CD4-positive, alpha-beta T cell treated with Interferon gamma for 1 hour (primary cell): ENCODE measurements around the gene CDC42BPG.
A peak's percentile ranks its signal among the peaks of the same experiment; 100 is the strongest.

Experiments used
- DNase-seq: peaks from one replicate; pipeline ENCODE4 v3.0.0-alpha.2; 2020

CDC42BPG gene

GRCh38 chr11:64863391-64864060 is 19.1 kb upstream of the CDC42BPG start:
- no peak for DNase-seq

DNA sequence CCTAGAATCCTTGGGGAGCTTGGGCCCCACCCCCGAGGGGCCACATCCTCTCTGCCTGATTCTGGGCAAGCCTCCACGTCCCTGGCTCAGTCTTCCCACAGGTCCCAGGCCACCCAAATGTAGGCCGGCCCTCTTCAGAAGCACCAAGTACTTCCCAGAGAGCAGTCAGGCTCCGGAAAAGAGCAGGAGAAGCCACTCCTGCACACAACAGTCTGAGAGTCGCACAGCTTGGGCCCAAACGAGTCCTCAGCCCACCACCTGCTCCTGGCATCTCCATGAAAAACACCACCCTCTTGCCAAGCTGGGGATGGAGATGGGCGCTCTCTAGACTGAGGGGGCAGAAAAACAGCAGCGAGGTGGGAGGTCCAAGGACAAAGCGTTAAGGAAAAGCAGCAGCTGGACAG is 18.5 kb upstream of the CDC42BPG start:
- no peak for DNase-seq

DNA sequence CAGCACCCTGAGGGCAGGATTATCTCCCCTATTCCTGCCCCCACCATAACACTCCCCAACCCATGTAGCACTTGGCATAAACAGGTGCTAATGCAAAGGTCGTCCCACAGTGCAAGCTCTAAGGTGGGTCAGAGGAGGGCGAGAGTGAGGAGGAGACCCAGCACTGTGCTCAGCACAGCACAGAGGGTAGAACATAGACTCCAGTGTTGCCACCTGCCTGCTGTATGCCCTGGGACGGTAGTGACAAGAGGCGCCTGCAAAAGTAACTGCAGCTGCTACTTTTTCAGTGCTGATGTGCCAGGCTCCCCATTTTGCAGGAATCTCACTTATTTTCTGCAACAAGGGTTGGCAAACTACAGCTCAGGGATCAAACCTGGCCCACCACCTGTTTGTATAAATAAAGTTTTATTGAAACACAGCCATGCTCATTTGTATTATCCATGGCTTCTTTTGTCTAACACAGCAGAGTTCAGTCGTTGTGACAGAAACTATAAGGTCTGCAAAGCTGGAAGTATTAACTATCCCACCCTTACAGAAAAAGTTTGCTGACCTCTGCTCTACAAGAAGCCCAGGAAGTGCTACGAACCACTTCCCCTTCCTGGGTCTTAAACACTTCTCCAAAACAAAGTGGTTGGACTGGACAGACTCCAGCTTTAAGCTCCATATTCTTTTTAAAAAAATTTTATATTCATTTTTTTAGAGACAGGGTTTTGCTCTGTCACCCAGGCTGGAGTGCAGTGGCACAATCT is 16.9 kb upstream of the CDC42BPG start:
- DNase-seq, result no peak

DNA sequence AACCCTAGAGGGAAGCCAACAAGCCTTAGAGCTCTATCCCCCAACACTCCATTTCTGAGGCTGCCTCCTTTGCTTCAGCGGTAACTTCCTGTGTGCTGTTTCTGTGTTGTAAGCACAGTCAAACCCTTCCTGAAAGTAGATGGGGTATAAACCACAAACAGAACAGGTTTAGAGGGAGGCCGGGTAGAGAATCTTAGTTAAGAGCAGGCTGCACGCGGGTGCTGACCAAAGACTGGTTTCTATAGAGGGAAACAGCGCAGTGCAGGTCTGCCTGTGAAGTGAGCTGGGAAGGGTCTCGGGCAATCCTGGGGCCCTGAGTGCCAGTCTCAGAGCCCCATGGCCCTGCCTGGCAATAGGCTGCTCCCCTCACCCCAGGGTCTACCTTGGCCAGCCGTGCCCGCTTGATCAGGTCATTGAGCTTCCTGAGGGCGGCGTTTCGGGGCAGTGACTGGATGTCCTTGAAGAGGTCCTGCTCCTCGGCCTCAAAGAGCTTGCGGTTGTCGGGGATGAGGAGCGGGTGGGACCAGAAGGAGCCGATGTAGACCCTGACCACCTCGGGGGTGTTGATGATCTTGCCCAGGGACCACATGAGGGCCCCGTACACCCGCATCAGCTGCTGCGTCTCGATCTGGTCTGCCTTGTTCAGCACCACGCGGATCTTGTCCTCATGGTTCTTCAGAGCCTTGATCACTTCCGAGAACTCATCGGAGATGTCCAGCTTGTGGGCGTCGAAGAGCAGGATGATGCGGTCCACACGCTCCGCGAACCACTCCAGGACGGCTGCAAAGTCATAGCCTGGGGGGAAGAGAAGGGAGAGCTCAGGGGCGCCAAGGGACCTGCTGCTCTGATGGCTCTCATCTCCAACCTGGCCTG is 15.3 kb upstream of the CDC42BPG start:
- peak; percentile 55 for DNase-seq

DNA sequence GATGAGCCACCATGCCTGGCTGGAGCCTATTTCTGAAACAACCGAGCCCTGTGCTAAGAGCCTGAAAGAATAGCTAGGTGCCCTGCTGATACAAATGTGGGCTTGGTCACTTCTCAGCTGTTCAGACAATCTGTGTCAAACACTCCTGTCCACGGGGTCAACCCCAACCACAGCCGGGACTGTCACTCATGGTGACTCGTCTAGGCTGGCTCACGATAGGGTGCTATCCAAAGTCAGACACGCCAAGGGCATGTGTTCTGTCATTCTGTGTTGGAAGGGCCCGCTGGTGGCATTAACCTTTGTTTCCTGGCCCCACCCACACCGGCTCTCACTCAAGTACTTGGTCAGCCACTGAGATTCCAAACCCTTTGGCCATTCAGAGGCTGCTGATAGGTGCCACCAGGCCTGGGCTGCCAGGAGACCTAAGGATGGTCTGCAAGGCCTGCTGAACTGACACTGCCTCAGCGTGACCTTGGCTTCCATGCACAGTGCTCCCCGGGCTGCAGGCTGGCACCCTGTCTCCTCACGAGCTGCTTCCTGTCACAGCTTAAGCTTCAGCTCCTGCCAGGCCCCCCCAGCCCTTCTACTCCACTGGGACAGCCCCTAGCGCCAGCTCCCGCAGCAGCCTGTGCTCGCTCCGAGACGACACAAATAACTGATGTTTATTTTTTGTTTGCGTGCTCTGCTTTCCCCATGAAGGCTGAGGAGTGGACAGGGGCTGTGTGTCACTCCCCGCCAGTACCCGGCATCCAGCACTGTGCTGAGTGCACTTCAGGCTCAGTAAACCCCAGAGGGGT is 14.2 kb upstream of the CDC42BPG start:
- DNase-seq, result peak; percentile 58

GRCh38 chr11:64857485-64857884 is 13.0 kb upstream of the CDC42BPG start:
- no peak for DNase-seq

DNA sequence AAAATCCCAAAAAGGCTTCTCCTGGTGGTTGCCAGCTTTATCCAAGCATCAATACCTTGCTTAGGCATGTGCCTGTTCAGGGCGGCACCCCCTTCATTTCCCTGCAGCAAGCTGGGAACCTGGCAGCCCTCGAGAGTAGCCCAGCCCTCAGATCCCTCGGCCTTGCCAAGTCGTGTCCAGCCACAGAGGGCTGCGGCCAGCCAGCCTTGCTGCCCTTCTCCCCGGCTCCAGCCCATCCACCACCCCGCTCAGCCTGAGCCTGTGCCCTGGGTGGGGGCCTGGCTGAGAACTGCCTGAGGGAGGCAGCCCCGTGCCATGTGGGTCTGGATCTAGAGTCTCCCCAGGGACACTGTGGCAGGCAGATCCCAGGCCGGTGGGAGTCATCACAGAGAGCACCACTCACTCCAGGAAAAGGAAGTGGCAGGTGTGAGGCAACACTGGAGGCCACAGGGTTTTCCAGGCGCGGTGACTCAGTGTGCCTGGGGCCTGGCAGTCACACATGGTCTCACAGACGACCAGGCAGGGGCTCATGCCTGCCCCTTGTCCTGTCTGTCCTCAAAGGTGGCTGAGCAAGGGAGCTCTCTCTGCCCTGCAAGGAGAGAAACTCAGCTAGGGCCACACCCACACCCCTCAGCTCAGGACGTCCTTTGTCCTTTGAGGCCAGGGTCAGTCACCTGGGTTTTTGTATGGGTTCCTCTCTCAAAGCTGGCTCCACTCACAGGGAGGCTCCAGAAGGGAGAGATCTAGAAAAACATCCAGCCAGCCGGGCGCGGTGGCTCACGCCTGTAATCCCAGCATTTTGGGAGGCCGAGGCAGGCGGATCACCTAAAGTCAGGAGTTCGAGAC is 12.2 kb upstream of the CDC42BPG start:
- peak; percentile 75 for DNase-seq

GRCh38 chr11:64855596-64856304 is 11.3 kb upstream of the CDC42BPG start:
- no peak for DNase-seq

- peak; percentile 69 for DNase-seq
Measured at GRCh38 chr11:64854534-64855502, 10.4 kb upstream of the CDC42BPG start.

DNA sequence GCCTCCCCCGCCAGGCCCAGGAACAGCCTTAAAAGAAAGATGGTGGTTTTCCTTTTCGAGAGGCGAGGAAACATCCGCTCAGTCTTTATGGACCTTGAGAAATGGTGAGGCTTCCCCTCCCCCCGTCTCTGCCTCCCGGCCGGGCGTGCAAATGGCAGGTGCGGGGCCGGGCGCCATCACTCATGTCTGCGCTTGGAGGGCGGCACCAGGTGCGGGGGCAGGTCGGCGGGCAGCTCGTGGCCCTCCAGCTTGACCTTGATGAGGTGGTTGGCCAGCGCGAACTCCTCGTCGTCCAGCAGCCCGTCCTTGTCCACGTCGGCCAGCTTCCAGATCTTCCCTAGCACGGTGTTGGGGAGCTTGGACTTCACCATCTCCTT is 9.7 kb upstream of the CDC42BPG start:
- DNase-seq, result no peak

GRCh38 chr11:64853709-64854108 is 9.3 kb upstream of the CDC42BPG start:
- peak; percentile 43 for DNase-seq

DNA sequence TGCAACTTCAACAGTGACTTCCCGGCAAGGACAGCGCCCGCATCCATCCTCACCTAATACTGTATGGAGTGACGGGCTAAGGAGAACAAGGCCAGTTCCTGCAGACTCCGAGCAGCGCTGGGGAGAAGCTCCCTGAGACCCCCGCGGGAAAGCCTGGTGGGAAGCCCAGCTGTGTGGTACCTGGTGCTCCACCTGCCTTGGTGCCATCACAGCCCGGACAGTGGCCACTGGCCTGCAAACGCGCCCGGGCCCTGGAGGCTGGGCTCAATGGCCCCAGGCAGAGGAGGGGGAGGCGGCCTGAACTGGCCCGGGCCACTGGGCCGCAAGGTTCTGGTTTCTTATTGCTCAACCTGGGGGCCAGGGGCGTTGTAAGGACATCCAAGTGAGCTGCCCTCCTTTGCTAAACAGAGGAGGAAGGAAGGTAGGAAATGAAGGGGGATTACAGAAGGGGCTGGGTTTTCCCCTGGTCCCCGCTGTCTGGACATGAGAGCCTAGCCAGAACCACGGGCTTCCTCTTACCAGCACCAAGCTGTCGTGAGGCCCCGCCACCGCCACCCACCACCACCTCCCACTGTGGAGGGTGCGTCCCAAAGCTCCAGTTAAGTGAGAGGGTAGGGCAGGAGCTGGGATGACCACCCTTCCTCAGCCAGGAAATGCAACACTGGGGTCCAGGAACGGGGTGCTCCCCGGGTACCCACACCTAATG is 8.5 kb upstream of the CDC42BPG start:
- DNase-seq, result peak; percentile 47

- DNase-seq, result peak; percentile 65
Measured at GRCh38 chr11:64851831-64852351, 7.4 kb upstream of the CDC42BPG start.

- peak; percentile 80 for DNase-seq
Measured at GRCh38 chr11:64850979-64851567, 6.6 kb upstream of the CDC42BPG start.

GRCh38 chr11:64849598-64850356 is 5.3 kb upstream of the CDC42BPG start:
- DNase-seq, result no peak

DNA sequence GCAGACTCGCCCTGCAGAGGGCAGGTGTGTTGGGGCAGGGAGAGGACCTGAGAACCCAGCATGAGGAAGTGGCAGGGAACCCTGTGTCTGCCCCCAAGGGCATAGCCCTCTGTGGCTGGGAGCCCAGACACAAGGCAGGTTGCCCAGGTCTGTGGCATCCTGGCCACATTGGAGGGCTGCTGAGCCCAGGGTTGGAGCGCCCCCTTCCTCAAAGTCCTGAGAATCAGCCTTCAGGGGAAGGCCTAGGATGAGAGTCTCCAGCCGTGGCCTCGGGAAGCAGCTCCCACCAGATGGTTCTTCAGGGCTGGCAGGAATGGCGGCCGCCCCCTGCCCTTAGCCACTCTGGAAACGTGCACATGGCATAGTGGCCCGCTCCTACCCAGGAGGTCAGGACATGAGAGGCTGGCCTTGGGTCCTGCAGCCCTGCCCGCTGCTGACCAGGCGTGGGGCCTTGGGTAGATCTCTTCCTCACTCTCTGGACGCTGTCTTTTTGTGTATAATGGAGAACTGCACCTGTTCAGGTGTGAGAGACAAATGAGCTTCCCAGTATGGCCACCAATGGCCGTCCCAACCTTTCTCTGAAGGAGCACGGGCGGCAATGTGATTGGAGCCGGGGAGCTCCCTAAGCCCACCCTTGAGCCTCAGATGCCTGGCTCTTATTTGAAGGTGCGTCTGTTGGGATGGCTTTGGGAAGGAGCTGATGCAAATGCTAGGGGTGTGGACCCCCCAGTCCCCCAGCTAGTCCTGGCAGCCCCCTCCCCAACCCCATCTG is 4.6 kb upstream of the CDC42BPG start:
- peak; percentile 64 for DNase-seq
